ENCODE data around the gene DCAF4L1.

DNA sequence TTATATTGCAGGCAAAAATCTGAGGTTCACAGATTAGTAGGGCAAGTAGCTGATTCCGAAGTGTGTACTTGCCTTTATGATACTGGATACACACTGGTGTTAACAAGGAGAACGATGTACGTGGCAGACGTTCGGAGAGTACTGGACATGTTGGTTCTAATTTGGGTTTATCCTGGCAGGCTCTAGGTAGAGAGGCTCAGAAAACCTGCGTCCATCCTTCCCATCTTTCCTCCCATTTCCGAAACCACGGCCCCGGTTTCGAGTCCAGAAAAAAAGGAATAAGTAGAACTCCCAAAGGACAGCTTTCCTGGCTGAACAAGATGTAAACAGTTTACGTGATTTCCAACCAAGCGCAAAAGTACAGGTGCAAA, 8.4 kb downstream of the DCAF4L1 start:
- TF ChIP-seq TAF1 (IDR thresholded peaks at IDR 0.05; ENCODE audit: low read depth) (no peak), CTCF (IDR thresholded peaks at IDR 0.05; ENCODE audit: poor library complexity, severe bottlenecking) (no peak), POLR2AphosphoS5 (IDR thresholded peaks at IDR 0.05) (no peak), REST (IDR thresholded peaks at IDR 0.05; ENCODE audit: borderline replicate concordance) (no peak), EZH2 (IDR thresholded peaks at IDR 0.05; ENCODE audit: borderline replicate concordance, insufficient read depth, low read length, poor library complexity, severe bottlenecking) (no peak), EP300 (conservative IDR thresholded peaks at IDR 0.05; ENCODE audit: poor library complexity, severe bottlenecking) (no peak), MXI1 (conservative IDR thresholded peaks at IDR 0.05; ENCODE audit: poor library complexity, severe bottlenecking) (no peak), SMC3 (conservative IDR thresholded peaks at IDR 0.05; ENCODE audit: poor library complexity) (no peak)

All from neural cell (in vitro differentiated cells).